OCI-LY1 (cell line): ENCODE data around the gene CFP.

ENCODE experiments used
- H2AFZ ChIP-seq: fragments of 200-600 bp; sonication (generic), shearing (Covaris generic); 2 replicates; pipeline ENCODE4 v1.6.0; 2014; ENCODE audit warnings: antibody characterized with exemption, mild to moderate bottlenecking, low read length
- H3F3A ChIP-seq: fragments of 200-600 bp; sonication (generic), shearing (Covaris generic); 2 replicates; pipeline ENCODE4 v1.6.0; 2014; ENCODE audit warnings: mild to moderate bottlenecking, antibody characterized with exemption, low read length, moderate library complexity; ENCODE audit not compliant: insufficient read depth
- H3K27ac ChIP-seq: fragments of 200-600 bp; sonication (generic); 2 replicates; pipeline ENCODE4 v1.5.1; 2014; ENCODE audit warnings: low read length, mixed run types, mild to moderate bottlenecking, low read depth; ENCODE audit not compliant: poor library complexity, severe bottlenecking
- H3K27me3 ChIP-seq: fragments of 200-600 bp; sonication (generic); 2 replicates; pipeline ENCODE4 v1.6.0; 2014; ENCODE audit warnings: antibody characterized with exemption, mild to moderate bottlenecking, low read length, moderate library complexity; ENCODE audit not compliant: insufficient read depth
- H3K36me3 ChIP-seq: fragments of 200-600 bp; sonication (generic); 2 replicates; pipeline ENCODE4 v1.6.1; 2014; ENCODE audit warnings: mild to moderate bottlenecking, antibody characterized with exemption, low read length, moderate library complexity, mixed read lengths; ENCODE audit not compliant: insufficient read depth
- H3K4me1 ChIP-seq: fragments of 200-600 bp; sonication (generic); 2 replicates; pipeline ENCODE4 v1.5.1; 2014; ENCODE audit warnings: mild to moderate bottlenecking, low read length, moderate library complexity; ENCODE audit not compliant: insufficient read depth, severe bottlenecking
- H3K4me2 ChIP-seq: fragments of 200-600 bp; sonication (generic), shearing (Covaris generic); 2 replicates; pipeline ENCODE4 v1.6.1; 2014; ENCODE audit warnings: low read length
- H3K4me3 ChIP-seq: fragments of 200-600 bp; sonication (generic); 2 replicates; pipeline ENCODE4 v1.5.1; 2014; ENCODE audit warnings: low read length, low read depth, mild to moderate bottlenecking, mixed read lengths; ENCODE audit not compliant: poor library complexity, severe bottlenecking
- H3K79me2 ChIP-seq: fragments of 200-600 bp; shearing (Covaris generic); 2 replicates; pipeline ENCODE4 v1.6.1; 2016; ENCODE audit warnings: mixed run types, low read length, mixed read lengths; ENCODE audit not compliant: insufficient read depth
- H3K9ac ChIP-seq: fragments of 200-600 bp; sonication (generic), shearing (Covaris generic); 2 replicates; pipeline ENCODE4 v1.6.1; 2014; ENCODE audit warnings: mild to moderate bottlenecking, low read length, mixed read lengths
- H3K9me2 ChIP-seq: fragments of 200-600 bp; sonication (generic), shearing (Covaris generic); 2 replicates; pipeline ENCODE4 v1.6.1; 2014; ENCODE audit warnings: low read depth, mild to moderate bottlenecking, low read length, mixed read lengths
- H3K9me3 ChIP-seq: fragments of 200-600 bp; shearing (Covaris generic); 2 replicates; pipeline ENCODE4 v1.6.1; 2014; ENCODE audit warnings: low read length, mixed read lengths
- H4K20me1 ChIP-seq: fragments of 200-600 bp; sonication (generic), shearing (Covaris generic); 2 replicates; pipeline ENCODE4 v1.6.0; 2016; ENCODE audit warnings: mild to moderate bottlenecking, low read length; ENCODE audit not compliant: insufficient read depth
- CTCF ChIP-seq: fragments of 200-600 bp; sonication (generic), shearing (Covaris generic); IDR thresholded peaks from 2 replicates; pipeline ENCODE4 v1.5.1; 2017; ENCODE audit warnings: mild to moderate bottlenecking, antibody characterized with exemption, low read length, moderate library complexity, mixed read lengths
- EZH2 ChIP-seq: fragments of 200-600 bp; sonication (generic), shearing (Covaris generic); IDR thresholded peaks from 2 replicates; pipeline ENCODE4 v1.8.0; 2017; ENCODE audit warnings: borderline replicate concordance, mixed run types, mild to moderate bottlenecking, antibody characterized with exemption, low read length, moderate library complexity, mixed read lengths

The CFP gene

DNA sequence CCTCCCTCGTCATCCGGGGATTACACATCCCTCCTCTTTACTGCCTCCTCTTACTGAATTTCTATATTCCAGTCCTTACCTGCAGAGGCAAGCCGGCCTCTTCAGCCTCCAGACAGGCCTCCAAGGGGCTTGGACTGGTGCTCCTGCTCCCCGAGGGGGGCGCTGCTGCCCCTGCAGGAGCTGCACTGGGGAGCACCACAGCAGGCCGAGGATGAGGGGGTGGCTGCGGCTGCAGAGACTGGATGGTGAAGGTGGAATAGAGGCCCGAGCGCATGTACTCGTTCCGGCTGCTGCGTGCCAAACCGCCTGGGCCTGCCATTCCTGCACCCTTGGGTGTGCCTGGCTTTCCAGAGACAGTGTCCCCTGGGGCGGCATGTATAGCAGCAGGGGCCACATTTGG is 9.1 kb upstream of the CFP start:
- H3K4me1 ChIP-seq = no peaks in the 10 kb centered on the region
- no peak overlapping the region for H3K4me2 ChIP-seq
- no peak overlapping the region for H3K4me3 ChIP-seq
- no peak overlapping the region for H3K27ac ChIP-seq
- no peaks in the 10 kb centered on the region for H3F3A ChIP-seq
- no peak for TF ChIP-seq CTCF
- no peak for TF ChIP-seq EZH2
- no peaks in the 10 kb centered on the region for H4K20me1 ChIP-seq
- H3K9ac ChIP-seq = no peak overlapping the region
- H3K36me3 ChIP-seq = peaks cover 78% of the 10 kb centered on the region
- H3K79me2 ChIP-seq = no peaks in the 10 kb centered on the region
- H2AFZ ChIP-seq = no peak overlapping the region
- H3K9me3 ChIP-seq = no peaks in the 10 kb centered on the region
- H3K9me2 ChIP-seq = no peaks in the 10 kb centered on the region
- no peaks in the 10 kb centered on the region for H3K27me3 ChIP-seq

DNA sequence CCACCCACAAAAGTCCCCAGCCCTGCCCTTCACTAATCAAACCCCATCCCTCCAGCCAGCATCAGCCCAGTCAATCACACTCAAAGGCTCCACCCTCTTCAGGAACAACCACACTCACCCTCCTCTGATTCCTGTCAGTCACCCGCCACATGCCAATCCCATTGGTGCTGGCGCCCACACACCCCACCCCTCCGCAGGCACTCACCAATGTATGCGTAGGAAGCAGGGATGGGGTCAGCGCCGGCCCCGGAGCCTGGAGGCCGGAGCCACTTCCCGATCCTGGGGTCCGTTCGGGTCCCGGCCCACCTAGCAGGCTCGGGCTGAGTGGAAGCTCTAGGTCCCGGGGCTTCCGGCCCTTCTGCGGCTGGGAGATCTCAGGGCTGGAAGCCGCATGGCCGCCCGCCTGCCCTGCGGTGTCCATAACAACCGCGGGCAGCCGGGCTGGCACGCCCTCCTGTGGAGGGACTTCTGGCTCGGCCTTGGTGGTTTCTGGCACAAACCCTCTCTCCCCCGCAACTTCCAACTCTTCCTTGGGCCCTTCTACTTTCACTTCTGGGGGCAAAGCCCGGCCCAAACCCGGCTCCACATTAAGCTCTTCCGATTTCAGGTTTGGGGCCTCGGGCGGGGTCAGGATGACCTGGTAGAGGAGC is 7.9 kb upstream of the CFP start:
- Histone ChIP-seq H3K9ac (no peak overlapping the region), H3K9me2 (no peaks in the 10 kb centered on the region), H3K4me1 (no peaks in the 10 kb centered on the region), H3K36me3 (peaks cover 68% of the 10 kb centered on the region), H3K4me3 (no peak overlapping the region), H3K4me2 (no peak overlapping the region), H3F3A (no peaks in the 10 kb centered on the region), H3K27me3 (no peaks in the 10 kb centered on the region), H4K20me1 (no peaks in the 10 kb centered on the region), H2AFZ (no peak overlapping the region), H3K79me2 (no peaks in the 10 kb centered on the region), H3K27ac (no peak overlapping the region), H3K9me3 (no peaks in the 10 kb centered on the region)
- no peak for TF ChIP-seq CTCF
- TF ChIP-seq EZH2 = no peak

DNA sequence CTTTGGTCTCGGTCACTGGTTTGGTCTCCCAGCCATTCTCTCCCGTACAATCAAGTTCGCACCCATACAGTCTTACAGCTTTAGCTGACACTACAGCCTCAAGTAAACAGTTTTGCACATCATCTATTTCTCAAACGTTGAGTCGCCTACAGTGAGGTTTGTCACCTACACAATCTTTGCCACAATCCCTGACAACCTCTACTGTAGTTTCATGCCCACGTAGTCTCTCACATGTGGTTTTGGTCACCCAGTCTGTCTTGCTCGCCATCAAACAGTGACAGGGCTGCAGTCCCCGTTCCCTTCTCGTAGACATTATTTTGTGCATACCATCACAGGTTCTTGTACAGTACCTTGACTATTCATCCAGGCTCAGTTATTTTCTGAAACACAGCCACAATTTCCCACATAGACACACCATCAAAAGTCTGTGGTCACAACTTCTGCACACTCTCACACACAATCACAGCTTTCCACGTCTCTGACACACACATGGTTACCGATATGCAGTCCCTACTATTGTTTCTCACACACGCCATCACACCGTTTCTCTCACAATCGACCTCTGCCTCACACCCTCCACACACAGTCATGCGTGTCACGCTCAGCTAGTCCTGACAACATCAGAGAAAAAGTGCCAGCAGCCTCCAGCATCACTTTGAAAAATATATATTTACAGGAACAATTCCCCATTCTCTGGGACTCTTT is 5.3 kb upstream of the CFP start:
- H2AFZ ChIP-seq = no peak overlapping the region
- no peaks in the 10 kb centered on the region for H3K79me2 ChIP-seq
- no peaks in the 10 kb centered on the region for H3F3A ChIP-seq
- no peaks in the 10 kb centered on the region for H3K27me3 ChIP-seq
- H4K20me1 ChIP-seq = no peaks in the 10 kb centered on the region
- peaks cover 3% of the 10 kb centered on the region for H3K4me1 ChIP-seq
- H3K4me2 ChIP-seq = no peak overlapping the region
- no peak for TF ChIP-seq CTCF
- TF ChIP-seq EZH2 = no peak
- no peaks in the 10 kb centered on the region for H3K9me2 ChIP-seq
- H3K27ac ChIP-seq = no peak overlapping the region
- peaks cover 43% of the 10 kb centered on the region for H3K36me3 ChIP-seq
- no peaks in the 10 kb centered on the region for H3K9me3 ChIP-seq
- no peak overlapping the region for H3K9ac ChIP-seq
- no peak overlapping the region for H3K4me3 ChIP-seq
